ENCODE data around the gene METTL4. TPM values are rescaled to one million over a fixed set of nuclear protein-coding genes. Genes with fewer than 3 reads are reported as not detected.

METTL4 gene
- total and polyA plus RNA-seq, 2 donors from 2014 or later = 7.2 to 15.2 TPM

GRCh38 chr18:2534906-2535305, 36.4 kb downstream of the METTL4 start:
- no peak overlapping the region for H3K9ac ChIP-seq (ENCODE audit: low read length in 3 of 3)
- H3K4me3 ChIP-seq (ENCODE audit: low read length in 3 of 3) = no peak overlapping the region
- no peaks in the 10 kb centered on the region for H3K4me1 ChIP-seq (ENCODE audit: control insufficient read depth in 2 of 3, insufficient read depth in 2 of 3, low read depth in 1 of 3, low read length in 3 of 3)
- TF ChIP-seq CTCF (IDR thresholded peaks at IDR 0.05; ENCODE audit: borderline replicate concordance, extremely low read depth, insufficient read depth) = no peak
- peaks cover 0 to 4% (median 0%) of the 10 kb centered on the region in 3 donors for H3K36me3 ChIP-seq (ENCODE audit: control insufficient read depth in 2 of 3, insufficient read depth in 3 of 3, low read length in 3 of 3)
- H3K27me3 ChIP-seq (ENCODE audit: control insufficient read depth, insufficient read depth, low read length) = no peaks in the 10 kb centered on the region
- no peaks in the 10 kb centered on the region for H3K9me3 ChIP-seq (ENCODE audit: control insufficient read depth in 2 of 3, insufficient read depth in 1 of 3, low read length in 3 of 3)
- no peak for FAIRE-seq
- no peak overlapping the region for H3K27ac ChIP-seq (ENCODE audit: low read depth in 2 of 2, low read length in 2 of 2)
- intact Hi-C loops (cut with DNase I) = loop anchor here (10.0 kb wide), 1 partner anchor 1670 kb away; no protein-coding TSS in a partner anchor
- DNase-seq = no peak

- no peaks in the 10 kb centered on the region for H3K4me1 ChIP-seq (ENCODE audit: control insufficient read depth in 2 of 3, insufficient read depth in 2 of 3, low read depth in 1 of 3, low read length in 3 of 3)
- no peak overlapping the region for H3K9ac ChIP-seq (ENCODE audit: low read length in 3 of 3)
- DNase-seq = no peak
- peaks cover 0 to 2% (median 0%) of the 10 kb centered on the region in 3 donors for H3K36me3 ChIP-seq (ENCODE audit: control insufficient read depth in 2 of 3, insufficient read depth in 3 of 3, low read length in 3 of 3)
- no peaks in the 10 kb centered on the region for H3K27me3 ChIP-seq (ENCODE audit: control insufficient read depth, insufficient read depth, low read length)
- H3K9me3 ChIP-seq (ENCODE audit: control insufficient read depth in 2 of 3, insufficient read depth in 1 of 3, low read length in 3 of 3) = no peaks in the 10 kb centered on the region
- no peak for TF ChIP-seq CTCF (IDR thresholded peaks at IDR 0.05; ENCODE audit: borderline replicate concordance, extremely low read depth, insufficient read depth)
- FAIRE-seq = no peak
- H3K4me3 ChIP-seq (ENCODE audit: low read length in 3 of 3) = no peak overlapping the region
- H3K27ac ChIP-seq (ENCODE audit: low read depth in 2 of 2, low read length in 2 of 2) = no peak overlapping the region
- intact Hi-C loops (cut with DNase I) = loop anchor here (10.0 kb wide), 1 partner anchor 1668 kb away; no protein-coding TSS in a partner anchor
Measured at GRCh38 chr18:2532797-2533196, 38.5 kb downstream of the METTL4 start.

- intact Hi-C loops (cut with DNase I) = loop anchor here (10.0 kb wide), 1 partner anchor 1667 kb away; no protein-coding TSS in a partner anchor
- no peak overlapping the region for H3K9ac ChIP-seq (ENCODE audit: low read length in 3 of 3)
- no peak for FAIRE-seq
- TF ChIP-seq CTCF (IDR thresholded peaks at IDR 0.05; ENCODE audit: borderline replicate concordance, extremely low read depth, insufficient read depth) = no peak
- no peaks in the 10 kb centered on the region for H3K27me3 ChIP-seq (ENCODE audit: control insufficient read depth, insufficient read depth, low read length)
- DNase-seq = no peak
- H3K36me3 ChIP-seq (ENCODE audit: control insufficient read depth in 2 of 3, insufficient read depth in 3 of 3, low read length in 3 of 3) = peaks cover 0 to 2% (median 0%) of the 10 kb centered on the region in 3 donors
- H3K27ac ChIP-seq (ENCODE audit: low read depth in 2 of 2, low read length in 2 of 2) = no peak overlapping the region
- no peak overlapping the region for H3K4me3 ChIP-seq (ENCODE audit: low read length in 3 of 3)
- no peaks in the 10 kb centered on the region for H3K9me3 ChIP-seq (ENCODE audit: control insufficient read depth in 2 of 3, insufficient read depth in 1 of 3, low read length in 3 of 3)
- H3K4me1 ChIP-seq (ENCODE audit: control insufficient read depth in 2 of 3, insufficient read depth in 2 of 3, low read depth in 1 of 3, low read length in 3 of 3) = no peaks in the 10 kb centered on the region
Measured at GRCh38 chr18:2531751-2532150, 39.6 kb downstream of the METTL4 start.

- Histone ChIP-seq H3K4me1 (ENCODE audit: control insufficient read depth in 2 of 3, insufficient read depth in 2 of 3, low read depth in 1 of 3, low read length in 3 of 3) (no peaks in the 10 kb centered on the region), H3K9ac (ENCODE audit: low read length in 3 of 3) (no peak overlapping the region), H3K27me3 (ENCODE audit: control insufficient read depth, insufficient read depth, low read length) (no peaks in the 10 kb centered on the region), H3K9me3 (ENCODE audit: control insufficient read depth in 2 of 3, insufficient read depth in 1 of 3, low read length in 3 of 3) (no peaks in the 10 kb centered on the region), H3K27ac (ENCODE audit: low read depth in 2 of 2, low read length in 2 of 2) (no peak overlapping the region), H3K36me3 (ENCODE audit: control insufficient read depth in 2 of 3, insufficient read depth in 3 of 3, low read length in 3 of 3) (no peaks in the 10 kb centered on the region), H3K4me3 (ENCODE audit: low read length in 3 of 3) (no peak overlapping the region)
- no peak for TF ChIP-seq CTCF (IDR thresholded peaks at IDR 0.05; ENCODE audit: borderline replicate concordance, extremely low read depth, insufficient read depth)
- DNase-seq (no peak), FAIRE-seq (no peak)
- intact Hi-C loops (cut with DNase I) = no loop called here
Measured at GRCh38 chr18:2529154-2529553, 42.2 kb downstream of the METTL4 start.

All from kidney (tissue), 14 donors.